GM19238 (cell line): Measurements from ENCODE around the gene POLR3B.

Source experiments
- DNase-seq: peaks from one replicate; pipeline ENCODE4 v3.0.0; 2011; ENCODE audit warnings: low spot score; ENCODE audit not compliant: insufficient read length

POLR3B gene

DNA sequence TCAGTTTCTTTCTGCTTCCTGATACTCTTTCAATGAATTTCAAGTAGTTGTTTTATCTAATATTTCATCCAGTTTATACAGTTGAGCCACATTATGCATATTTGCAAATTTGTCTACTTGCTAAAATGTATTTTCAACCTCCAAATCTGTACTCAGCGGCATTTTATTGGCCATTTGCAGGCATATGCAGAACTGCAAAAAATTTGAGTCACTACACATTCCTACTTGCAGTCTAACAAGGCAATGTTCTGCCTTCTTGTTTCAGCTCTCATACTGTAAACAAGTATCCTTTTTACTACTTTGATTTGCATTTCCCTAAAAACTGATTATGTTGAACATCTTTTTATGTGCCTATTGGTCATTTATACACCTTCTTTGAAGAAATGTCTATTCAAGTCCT is 55.0 kb downstream of the POLR3B start:
- DNase-seq: no peak

- DNase-seq: no peak
Measured at GRCh38 chr12:106415134-106415533, 57.6 kb downstream of the POLR3B start.

GRCh38 chr12:106416273-106416672 is 58.7 kb downstream of the POLR3B start:
- DNase-seq: no peak

DNA sequence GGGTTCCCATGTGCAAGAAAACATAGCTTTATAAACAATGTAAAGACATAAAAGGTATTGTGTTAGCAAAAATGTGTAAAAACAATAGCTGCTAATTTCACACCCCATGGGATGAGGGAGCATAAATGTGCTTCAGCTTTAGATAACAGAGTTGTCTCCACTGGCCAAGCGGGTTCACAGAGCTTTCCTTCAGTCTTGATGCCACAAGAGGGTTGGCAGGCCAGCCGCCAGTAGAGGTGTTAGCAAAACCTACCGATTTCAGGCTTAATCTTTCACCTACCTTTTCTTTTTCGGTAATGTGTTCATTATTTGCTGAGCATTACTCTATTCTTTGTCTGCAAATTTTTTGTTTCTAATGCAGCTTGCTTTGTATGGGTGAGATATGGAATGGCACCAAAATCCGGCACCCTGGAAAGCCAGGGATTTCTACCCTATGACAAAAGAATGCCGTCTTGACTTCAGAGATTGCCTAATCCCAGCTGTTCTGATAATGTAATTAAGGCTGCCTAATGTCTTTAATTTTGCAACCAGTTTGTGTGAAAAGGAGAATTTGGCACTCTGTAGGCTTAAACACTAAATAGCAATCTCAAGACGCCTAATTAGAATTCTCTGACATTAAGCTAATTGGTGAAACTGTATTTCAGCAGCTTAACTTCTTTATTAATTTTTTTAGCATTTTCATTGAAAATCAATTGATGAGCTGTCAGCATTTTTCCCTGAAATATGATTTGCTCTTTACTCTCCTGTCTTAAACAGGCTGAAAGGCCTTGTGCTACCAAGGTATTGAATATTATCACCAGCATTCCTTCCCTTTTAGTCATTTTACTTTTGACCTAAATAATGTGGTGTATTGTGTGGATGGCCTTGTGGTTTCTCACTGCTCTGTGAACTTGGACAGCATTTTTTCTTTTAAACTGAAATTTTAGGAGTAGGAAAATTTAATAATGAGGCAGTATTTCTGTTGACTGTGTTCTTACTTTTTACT is 60.7 kb downstream of the POLR3B start:
- no peak for DNase-seq

DNA sequence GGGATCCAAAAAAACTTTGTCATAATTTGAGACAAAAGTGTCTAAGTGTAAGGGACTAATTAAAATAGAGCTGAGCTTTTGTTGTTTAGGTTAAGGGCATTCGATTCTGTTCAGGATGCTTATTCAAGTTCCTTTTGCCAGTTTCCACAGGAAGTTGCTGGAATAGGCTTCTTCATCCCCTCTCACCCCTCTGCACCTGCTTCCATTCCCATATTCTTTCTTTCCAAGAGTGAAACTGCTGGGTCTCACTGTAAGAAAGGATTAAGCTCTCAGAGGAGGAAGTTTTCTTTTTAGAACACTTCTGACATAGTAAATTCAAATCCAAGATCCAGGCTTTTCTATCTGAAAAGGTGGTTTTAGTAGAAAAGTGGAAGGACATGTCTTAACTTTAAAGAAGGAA is 61.4 kb downstream of the POLR3B start:
- no peak for DNase-seq

- DNase-seq: no peak
Measured at GRCh38 chr12:106423291-106423690, 65.7 kb downstream of the POLR3B start.

GRCh38 chr12:106425061-106425702 is 67.6 kb downstream of the POLR3B start:
- DNase-seq: no peak

DNA sequence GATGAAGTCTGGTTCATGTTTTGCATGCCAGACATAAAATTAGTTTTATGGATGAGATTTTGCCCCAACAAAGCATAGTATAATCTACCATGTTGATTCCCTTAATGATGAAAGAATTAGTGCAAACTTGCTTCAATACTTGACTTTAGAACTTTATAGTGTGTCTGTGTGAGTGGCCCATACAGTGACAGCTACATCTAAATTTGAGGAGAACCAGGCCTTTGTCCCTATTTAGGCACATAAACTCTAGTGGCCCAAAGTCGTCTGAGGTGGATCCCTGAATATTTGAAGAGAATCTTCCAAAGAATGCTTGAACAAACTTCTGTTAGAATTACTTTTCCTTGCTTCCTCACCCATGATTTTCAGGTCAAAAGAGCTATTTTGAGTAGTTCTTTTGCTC is 70.4 kb downstream of the POLR3B start:
- no peak for DNase-seq

DNA sequence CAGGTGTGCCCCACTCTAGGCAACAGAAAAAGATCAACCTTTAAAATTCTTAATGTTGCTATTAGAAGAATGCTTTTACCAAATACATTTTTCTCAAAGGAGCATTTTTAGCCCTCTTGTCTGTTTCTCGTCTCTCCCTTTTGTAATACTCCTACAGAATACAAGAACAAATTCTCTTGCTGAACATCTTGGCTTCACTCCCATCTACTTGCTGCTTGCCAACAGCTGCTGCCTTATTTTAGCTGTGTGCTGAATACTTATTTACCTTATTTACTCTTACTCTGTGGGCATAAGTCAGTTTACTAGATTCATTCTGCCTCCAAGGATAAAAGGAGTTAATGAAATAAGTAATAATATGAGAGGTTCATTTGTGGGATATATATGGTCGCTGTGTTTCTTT is 70.8 kb downstream of the POLR3B start:
- DNase-seq: no peak

DNA sequence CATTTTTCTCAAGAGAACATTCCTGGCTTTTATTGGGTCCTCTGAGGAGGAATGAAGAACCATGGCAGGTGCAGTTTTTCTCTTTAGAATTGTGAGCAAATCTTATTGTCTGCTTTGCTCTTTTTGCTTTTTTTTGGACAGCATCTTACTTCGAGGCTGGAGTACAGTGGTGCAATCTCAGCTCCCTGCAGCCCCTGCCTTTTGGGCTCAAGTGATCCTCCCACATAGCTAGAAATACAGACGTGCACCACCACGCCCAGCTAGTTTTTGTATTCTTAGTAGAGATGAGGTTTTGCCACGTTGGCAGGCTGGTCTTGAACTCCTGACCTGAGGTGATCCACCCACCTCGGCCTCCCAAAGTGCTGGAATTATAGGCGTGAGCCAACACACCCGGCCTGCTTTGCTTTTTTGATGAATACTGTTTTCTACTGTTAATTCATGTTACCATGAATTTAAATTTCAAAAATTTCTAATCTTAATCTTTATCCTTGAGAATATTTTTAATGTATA is 71.5 kb downstream of the POLR3B start:
- DNase-seq: no peak

DNA sequence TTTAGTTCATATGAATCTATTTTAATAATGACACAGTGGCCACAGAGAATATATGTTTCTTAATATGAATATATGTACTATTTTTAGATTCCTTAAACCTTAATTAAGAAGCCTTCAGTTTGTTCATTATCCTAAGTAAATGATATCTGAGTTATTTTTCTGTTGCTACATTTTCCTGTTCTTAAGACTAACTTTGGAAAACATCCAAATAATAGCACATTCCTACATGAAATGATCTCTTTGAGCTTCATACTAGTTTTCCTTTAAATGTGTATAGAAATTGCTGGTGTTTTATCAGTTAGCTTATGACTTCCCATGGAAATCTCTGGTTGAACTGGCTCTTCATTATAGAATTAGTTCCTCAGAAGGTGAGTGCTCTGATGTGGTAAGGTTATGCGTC is 72.1 kb downstream of the POLR3B start:
- no peak for DNase-seq

DNA sequence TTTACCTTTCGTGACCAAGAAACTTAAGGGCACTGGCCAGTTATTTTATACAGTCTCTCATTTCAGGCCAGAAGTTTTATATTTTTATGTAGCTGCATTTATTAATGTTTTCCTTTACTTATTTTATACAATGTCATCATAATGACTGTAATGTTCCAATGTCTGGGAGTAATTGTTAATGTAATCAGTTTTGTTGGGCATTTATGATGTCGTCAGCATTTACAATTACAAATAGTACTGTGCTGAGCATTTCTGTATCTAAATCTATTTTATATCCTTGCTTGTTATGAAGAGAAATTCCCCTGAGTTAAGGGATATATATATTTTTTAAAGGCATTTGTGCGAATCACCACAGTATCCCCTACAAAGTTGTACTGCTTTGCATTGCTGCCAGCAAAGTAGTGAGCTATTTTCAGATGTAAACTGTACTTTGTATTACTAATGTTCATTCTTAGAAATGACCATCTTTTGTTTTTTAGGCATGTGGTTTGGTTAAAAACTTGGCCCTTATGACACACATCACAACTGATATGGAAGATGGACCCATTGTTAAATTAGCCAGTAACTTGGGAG is 74.4 kb downstream of the POLR3B start:
- DNase-seq: no peak

- no peak for DNase-seq
Measured at GRCh38 chr12:106433055-106433454, 75.5 kb downstream of the POLR3B start.

DNA sequence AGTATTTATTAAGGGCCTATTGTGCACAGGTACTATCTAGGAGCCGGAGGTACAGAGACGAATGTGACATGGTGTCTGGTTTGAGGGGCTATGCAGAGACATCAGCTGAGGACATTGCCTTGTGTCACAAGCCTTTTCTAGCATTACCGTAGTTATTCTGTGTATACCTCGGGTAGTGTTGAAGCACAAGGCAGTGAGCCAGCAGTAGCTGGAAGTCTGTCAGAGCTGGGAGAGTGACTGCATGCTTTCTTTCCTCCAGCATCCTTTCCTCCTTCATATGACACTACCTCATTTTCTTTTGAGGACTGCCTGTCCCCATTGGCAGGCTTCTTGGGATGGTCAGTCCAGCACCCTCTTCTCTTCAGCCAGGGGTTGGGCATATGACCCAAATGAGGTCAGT is 77.0 kb downstream of the POLR3B start:
- DNase-seq: no peak

DNA sequence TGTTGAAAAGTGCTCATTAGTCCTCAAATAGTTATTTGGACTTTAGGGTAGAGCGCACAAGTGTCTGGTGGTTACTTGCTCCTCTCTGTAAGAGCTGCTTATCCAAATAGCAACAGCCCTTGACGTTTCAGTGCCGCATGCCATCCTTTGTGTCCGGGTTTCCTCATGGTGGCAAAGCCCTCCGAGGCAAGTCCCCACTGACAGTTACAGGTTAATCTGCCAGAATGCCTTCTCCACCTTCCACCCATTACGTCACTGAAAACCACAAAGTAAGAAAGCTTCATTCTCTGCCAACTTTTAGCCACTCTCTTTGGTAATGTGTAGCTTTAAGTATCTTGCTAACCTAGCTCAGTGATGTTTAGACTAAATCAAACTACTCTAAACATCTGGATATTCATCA is 78.6 kb downstream of the POLR3B start:
- no peak for DNase-seq

GRCh38 chr12:106442575-106442974 is 85.0 kb downstream of the POLR3B start:
- DNase-seq: no peak

GRCh38 chr12:106445053-106445452 is 87.5 kb downstream of the POLR3B start:
- DNase-seq: no peak

- no peak for DNase-seq
Measured at GRCh38 chr12:106445959-106446358, 88.4 kb downstream of the POLR3B start.

DNA sequence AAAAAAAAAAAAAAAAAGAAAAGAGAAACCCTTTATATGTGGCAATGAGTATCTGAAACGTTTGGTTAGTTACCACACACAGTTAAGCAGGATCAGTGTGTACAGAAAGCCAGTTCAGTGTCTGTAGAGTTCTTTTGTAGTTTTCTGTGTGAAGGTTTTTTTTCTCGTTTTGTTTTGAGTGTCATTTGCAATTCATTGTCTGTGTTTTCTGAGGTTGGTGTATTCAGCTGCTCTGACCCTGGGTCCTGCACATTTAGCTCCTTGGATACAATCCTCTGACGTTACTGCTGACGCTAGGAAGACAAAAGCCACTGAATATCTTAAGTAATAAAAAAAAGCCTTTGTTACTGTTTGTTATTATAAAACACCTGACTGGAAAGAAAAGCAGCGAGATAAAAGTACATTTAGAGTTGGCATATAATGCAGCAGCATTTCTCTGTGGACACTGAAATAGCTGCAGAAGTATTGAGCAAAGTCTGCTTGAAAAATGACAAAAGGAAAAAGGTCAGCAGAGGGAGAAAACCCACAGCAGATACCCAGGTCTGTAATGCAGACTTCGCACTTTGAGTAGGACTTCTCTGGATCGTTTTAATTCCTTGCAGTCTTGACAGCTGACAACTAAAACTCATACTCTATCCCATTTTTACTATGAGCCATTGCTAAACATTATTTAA is 89.0 kb downstream of the POLR3B start:
- DNase-seq: no peak

DNA sequence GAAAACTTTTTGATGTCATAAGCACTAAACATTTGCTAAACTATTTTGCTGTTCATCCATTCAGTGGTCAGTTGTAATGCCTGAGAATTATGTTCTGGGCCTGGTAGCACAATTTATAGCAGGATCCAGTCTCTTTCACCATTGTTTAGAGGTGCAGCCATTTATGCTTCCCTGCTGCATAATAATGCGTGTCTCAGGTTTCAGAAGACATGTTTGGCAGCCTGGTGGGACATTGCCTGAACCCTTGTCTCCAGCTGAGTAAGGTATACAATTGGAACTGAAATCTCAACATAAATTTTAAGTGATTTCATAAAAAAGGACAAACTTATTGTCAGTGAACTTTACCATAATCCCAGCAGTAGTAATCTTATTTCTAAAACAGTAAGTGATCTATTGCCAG is 94.8 kb downstream of the POLR3B start:
- DNase-seq: no peak

DNA sequence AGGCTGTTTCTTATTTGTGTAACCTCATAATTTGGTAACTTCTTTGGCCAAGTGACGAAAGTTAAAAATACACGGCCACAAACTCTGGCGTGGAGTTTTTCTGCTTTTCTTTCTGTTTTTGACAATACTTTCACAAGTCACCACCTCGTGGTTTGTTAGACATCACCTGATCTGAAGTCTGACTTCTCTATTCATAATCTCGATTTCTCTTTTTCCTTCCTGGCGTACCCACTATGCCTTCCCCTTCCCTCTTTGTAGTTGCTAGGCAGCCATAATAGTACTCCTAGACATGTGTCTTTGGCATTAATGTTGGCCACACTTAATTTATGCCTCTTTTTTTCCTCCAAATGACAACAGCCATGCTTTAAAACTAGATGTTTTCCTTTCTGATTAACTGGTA is 97.6 kb downstream of the POLR3B start:
- DNase-seq: no peak

DNA sequence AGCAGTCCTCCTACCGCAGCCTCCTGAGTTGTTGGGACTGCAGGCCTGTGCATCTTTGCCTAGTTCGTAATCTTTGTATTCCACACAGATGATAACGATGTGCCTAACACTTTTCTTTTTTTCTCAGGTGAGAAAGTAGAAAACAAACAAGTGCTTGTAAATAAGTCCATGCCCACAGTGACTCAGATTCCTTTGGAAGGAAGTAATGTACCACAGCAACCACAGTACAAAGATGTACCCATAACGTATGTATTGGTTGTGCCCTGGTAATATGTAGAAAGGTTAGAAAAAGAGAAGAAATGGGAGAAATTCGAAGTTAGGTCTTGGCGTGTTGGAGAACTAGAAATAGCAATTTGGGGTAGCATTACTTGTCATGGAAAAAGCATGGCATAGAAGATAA is 101.6 kb downstream of the POLR3B start:
- no peak for DNase-seq
